Muscle layer of colon (tissue), 2 donors: ENCODE results near the gene TMEM269.
A peak's percentile ranks its signal among the peaks of the same experiment; 100 is the strongest.
"Not testable (repeated sequence)": the region's sequence is repeated elsewhere in the genome, so short reads cannot be mapped to it uniquely, and the experiment has no call there.

ENCODE experiments used
- H3K27ac ChIP-seq: one replicate; pipeline ENCODE4 v1.7.0; 2013; ENCODE audit warnings: low read depth, mild to moderate bottlenecking, low read length, moderate library complexity
- H3K27me3 ChIP-seq, 2 donors: one replicate each; pipeline ENCODE4 v1.7.0; 2013; ENCODE audit warnings: low read length in 2 of 2, mild to moderate bottlenecking in 2 of 2; ENCODE audit not compliant: insufficient read depth in 2 of 2, control insufficient read depth in 1 of 2
- H3K36me3 ChIP-seq: one replicate; pipeline ENCODE4 v1.7.0; 2013; ENCODE audit warnings: mild to moderate bottlenecking, low read length; ENCODE audit not compliant: insufficient read depth
- H3K4me1 ChIP-seq: one replicate; pipeline ENCODE4 v1.7.0; 2013; ENCODE audit warnings: mild to moderate bottlenecking, low read length; ENCODE audit not compliant: insufficient read depth
- H3K4me3 ChIP-seq, 2 donors: one replicate each; pipeline ENCODE4 v1.7.0; 2013; ENCODE audit warnings: low read length in 2 of 2, low read depth in 1 of 2, mild to moderate bottlenecking in 1 of 2, moderate library complexity in 1 of 2
- H3K9ac ChIP-seq: one replicate; pipeline ENCODE4 v1.7.0; 2013; ENCODE audit warnings: low read length
- H3K9me3 ChIP-seq: one replicate; pipeline ENCODE4 v1.7.0; 2013; ENCODE audit warnings: mild to moderate bottlenecking, low read length
- donor health status: abdominal sarcoma.
- donor health status: Adenocarcinoma of cecum.

TMEM269 gene

GRCh38 chr1:42784547-42784945 is 245 bp upstream of the TMEM269 start:
- H3K27ac ChIP-seq = no peak overlapping the region
- H3K36me3 ChIP-seq = peaks cover 10% of the 10 kb centered on the region
- no peak overlapping the region for H3K9ac ChIP-seq
- H3K27me3 ChIP-seq = no peaks in the 10 kb centered on the region
- H3K4me3 ChIP-seq = peak overlapping the region; percentile 22 to 59
- H3K9me3 ChIP-seq = no peaks in the 10 kb centered on the region
- no peaks in the 10 kb centered on the region for H3K4me1 ChIP-seq

GRCh38 chr1:42786097-42786496 is 1.3 kb downstream of the TMEM269 start:
- Histone ChIP-seq H3K27ac (no peak overlapping the region), H3K27me3 (no peaks in the 10 kb centered on the region), H3K4me1 (no peaks in the 10 kb centered on the region), H3K9ac (no peak overlapping the region), H3K36me3 (peaks cover under 1% of the 10 kb centered on the region), H3K4me3 (no peak overlapping the region), H3K9me3 (no peaks in the 10 kb centered on the region)

- no peaks in the 10 kb centered on the region for H3K36me3 ChIP-seq
- H3K27ac ChIP-seq = no peak overlapping the region
- no peaks in the 10 kb centered on the region for H3K4me1 ChIP-seq
- no peaks in the 10 kb centered on the region for H3K9me3 ChIP-seq
- H3K4me3 ChIP-seq = no peak overlapping the region
- no peak overlapping the region for H3K9ac ChIP-seq
- no peaks in the 10 kb centered on the region for H3K27me3 ChIP-seq
These were observed 3.2 kb downstream of the TMEM269 start for GRCh38 chr1:42788021-42788420.

- no peak overlapping the region for H3K27ac ChIP-seq
- H3K4me3 ChIP-seq = no peak overlapping the region
- no peaks in the 10 kb centered on the region for H3K27me3 ChIP-seq
- no peaks in the 10 kb centered on the region for H3K36me3 ChIP-seq
- H3K9ac ChIP-seq = no peak overlapping the region
- H3K9me3 ChIP-seq = no peaks in the 10 kb centered on the region
- H3K4me1 ChIP-seq = no peaks in the 10 kb centered on the region
These were observed 9.0 kb downstream of the TMEM269 start for GRCh38 chr1:42793824-42794223.

- Histone ChIP-seq H3K36me3 (no peaks in the 10 kb centered on the region), H3K9ac (no peak overlapping the region), H3K4me1 (no peaks in the 10 kb centered on the region), H3K4me3 (no peak overlapping the region), H3K9me3 (no peaks in the 10 kb centered on the region), H3K27ac (no peak overlapping the region), H3K27me3 (no peaks in the 10 kb centered on the region)
These were observed 12.6 kb downstream of the TMEM269 start for GRCh38 chr1:42797414-42797813.

GRCh38 chr1:42797979-42798378 is 13.2 kb downstream of the TMEM269 start:
- H3K9ac ChIP-seq = no peak overlapping the region
- no peak overlapping the region for H3K4me3 ChIP-seq
- H3K27ac ChIP-seq = no peak overlapping the region
- no peaks in the 10 kb centered on the region for H3K27me3 ChIP-seq
- H3K36me3 ChIP-seq = no peaks in the 10 kb centered on the region
- H3K9me3 ChIP-seq = no peaks in the 10 kb centered on the region
- H3K4me1 ChIP-seq = no peaks in the 10 kb centered on the region

- Histone ChIP-seq H3K9me3 (no peaks in the 10 kb centered on the region), H3K4me3 (no peak overlapping the region), H3K9ac (no peak overlapping the region), H3K27me3 (no peaks in the 10 kb centered on the region), H3K4me1 (no peaks in the 10 kb centered on the region), H3K36me3 (peaks cover 8% of the 10 kb centered on the region), H3K27ac (no peak overlapping the region)
These were observed 17.2 kb downstream of the TMEM269 start for GRCh38 chr1:42801832-42802473.

- Histone ChIP-seq H3K27ac (no peak overlapping the region), H3K36me3 (peaks cover 8% of the 10 kb centered on the region), H3K9ac (no peak overlapping the region), H3K4me1 (no peaks in the 10 kb centered on the region), H3K4me3 (no peak overlapping the region), H3K9me3 (no peaks in the 10 kb centered on the region), H3K27me3 (no peaks in the 10 kb centered on the region)
These were observed 21.4 kb downstream of the TMEM269 start for GRCh38 chr1:42806171-42806570.

- Histone ChIP-seq H3K9ac (no peak overlapping the region), H3K36me3 (peaks cover 8% of the 10 kb centered on the region), H3K9me3 (no peaks in the 10 kb centered on the region), H3K4me3 (no peak overlapping the region), H3K27ac (no peak overlapping the region), H3K27me3 (no peaks in the 10 kb centered on the region), H3K4me1 (no peaks in the 10 kb centered on the region)
These were observed 21.8 kb downstream of the TMEM269 start for GRCh38 chr1:42806593-42806992.

GRCh38 chr1:42807056-42807668 is 22.4 kb downstream of the TMEM269 start:
- peaks cover 8% of the 10 kb centered on the region for H3K36me3 ChIP-seq
- no peak overlapping the region for H3K27ac ChIP-seq
- H3K27me3 ChIP-seq = no peaks in the 10 kb centered on the region
- no peaks in the 10 kb centered on the region for H3K9me3 ChIP-seq
- H3K9ac ChIP-seq = no peak overlapping the region
- no peak overlapping the region for H3K4me3 ChIP-seq
- H3K4me1 ChIP-seq = no peaks in the 10 kb centered on the region

- not testable (repeated sequence) for H3K9me3 ChIP-seq, H3K9ac ChIP-seq
These were observed 30.0 kb downstream of the TMEM269 start for GRCh38 chr1:42814815-42815214.

More at GRCh38 chr1:42814815-42815214, 30.0 kb downstream of the TMEM269 start:
- not testable (repeated sequence) for H3K4me1 ChIP-seq, H3K4me3 ChIP-seq, H3K27ac ChIP-seq, H3K27me3 ChIP-seq, H3K36me3 ChIP-seq
